Heart left ventricle (tissue), 13 donors: ENCODE results near the gene NCEH1.

ENCODE experiments used
- CTCF ChIP-seq, 12 donors: fragments of 200-600 bp; sonication (generic) in 4 of 12; IDR thresholded peaks; one replicate each; pipeline versions ENCODE4 v1.5.0 to v1.8.0; 2018 to 2022; ENCODE audit warnings: antibody characterized with exemption in 12 of 12, mild to moderate bottlenecking in 5 of 12
- POLR2A ChIP-seq, 2 donors: fragments of 450-650 bp; IDR thresholded peaks; one replicate each; pipeline ENCODE4 v1.6.1; 2017; ENCODE audit warnings: antibody characterized with exemption in 2 of 2, mild to moderate bottlenecking in 2 of 2, moderate library complexity in 2 of 2
- donor health status: ischemic (EF 13 %, LVEDD 7.1; RV severe dilation, severe dysfunction).
- donor health status: DM: no; HTN: yes; CAD: no.
- donor health status: DM: no; HTN: no; CAD: no.
- donor health status: ischemic (EF 25% LVEDD 6.9; RV normal size, moderate dysfunction).
- donor health status: ischemic (EF 25% LVEDD 5.7; RV mildly dilated, moderate dysfunction).
- donor health status: ischemic (EF 35%, LVEDD 5.7; RV mildly dilated, moderate dysfunction).
- donor health status: nonischemic (EF 11% LVEDD 7.7; RV severe dilation, severe dysfunction).
- donor health status: DM: yes; HTN: yes; CAD: no.
- donor health status: PGD.
- donor health status: ischemic (EF 29% LVEDD 5.4; RV normal size, mild dysfunction).
- donor health status: nonischemic (EF 23%, LVEDD 6.1; RV moderate dilation, normal function).

- no peak for TF ChIP-seq CTCF (IDR thresholded peaks at IDR 0.05)
- no peak for TF ChIP-seq POLR2A (IDR thresholded peaks at IDR 0.05)
These were observed 38.5 kb upstream of the NCEH1 start for GRCh38 chr3:172749230-172749965.
